ENCODE data around the gene KCNF1. TPM values are rescaled to one million over a fixed set of nuclear protein-coding genes. Genes with fewer than 3 reads are reported as not detected.
A peak's percentile ranks its signal among the peaks of the same experiment; 100 is the strongest.

Gene KCNF1
- total and polyA plus RNA-seq, 5 donors, result 0.45 to 0.76 (median 0.52) TPM

- intact Hi-C loops (cut with DNase I), result no loop called here
- H3K4me1 ChIP-seq (ENCODE audit: control insufficient read depth, insufficient read depth, low read length), result no peaks in the 10 kb centered on the region
- DNase-seq (no peak), ATAC-seq (no peak)
- 87% methylated on average over 6 of the region's 6 CpGs for WGBS
- no peaks in the 10 kb centered on the region for H3K9me3 ChIP-seq (ENCODE audit: control insufficient read depth, low read length)
- no peak overlapping the region for H3K27ac ChIP-seq (ENCODE audit: low read length)
- H3K4me3 ChIP-seq (ENCODE audit: low read length), result no peak overlapping the region
- H3K27me3 ChIP-seq (ENCODE audit: control insufficient read depth, insufficient read depth), result no peaks in the 10 kb centered on the region
These were observed 9.8 kb downstream of the KCNF1 start for GRCh38 chr2:10921525-10921924.

- intact Hi-C loops (cut with DNase I), result no loop called here
- 79% methylated on average over 20 of the region's 20 CpGs for WGBS
These were observed 10.7 kb downstream of the KCNF1 start for GRCh38 chr2:10922307-10923007.

GRCh38 chr2:10923008-10923375 is 11.3 kb downstream of the KCNF1 start:
- Histone ChIP-seq H3K4me3 (ENCODE audit: low read length) (no peak overlapping the region), H3K9me3 (ENCODE audit: control insufficient read depth, low read length) (no peaks in the 10 kb centered on the region), H3K4me1 (ENCODE audit: control insufficient read depth, insufficient read depth, low read length) (no peaks in the 10 kb centered on the region), H3K27me3 (ENCODE audit: control insufficient read depth, insufficient read depth) (no peaks in the 10 kb centered on the region), H3K27ac (ENCODE audit: low read length) (no peak overlapping the region)
- DNase-seq (no peak), ATAC-seq (no peak)
- WGBS, result 89% methylated on average over 7 of the region's 7 CpGs
- intact Hi-C loops (cut with DNase I), result no loop called here

More at GRCh38 chr2:10922307-10923007, 10.7 kb downstream of the KCNF1 start:
- DNase-seq (no peak), ATAC-seq (no peak)
- Histone ChIP-seq H3K4me3 (ENCODE audit: low read length) (no peak overlapping the region), H3K27me3 (ENCODE audit: control insufficient read depth, insufficient read depth) (no peaks in the 10 kb centered on the region), H3K4me1 (ENCODE audit: control insufficient read depth, insufficient read depth, low read length) (no peaks in the 10 kb centered on the region), H3K9me3 (ENCODE audit: control insufficient read depth, low read length) (no peaks in the 10 kb centered on the region), H3K27ac (ENCODE audit: low read length) (no peak overlapping the region)

- Histone ChIP-seq H3K27ac (ENCODE audit: low read length) (no peak overlapping the region), H3K27me3 (ENCODE audit: control insufficient read depth, insufficient read depth) (no peaks in the 10 kb centered on the region), H3K4me3 (ENCODE audit: low read length) (no peak overlapping the region), H3K9me3 (ENCODE audit: control insufficient read depth, low read length) (no peaks in the 10 kb centered on the region), H3K4me1 (ENCODE audit: control insufficient read depth, insufficient read depth, low read length) (no peaks in the 10 kb centered on the region)
- ATAC-seq (no peak), DNase-seq (no peak)
- 82% methylated on average over 6 of the region's 6 CpGs for WGBS
- intact Hi-C loops (cut with DNase I), result no loop called here
These were observed 12.2 kb downstream of the KCNF1 start for GRCh38 chr2:10923965-10924364.

- Histone ChIP-seq H3K4me1 (ENCODE audit: control insufficient read depth, insufficient read depth, low read length) (no peaks in the 10 kb centered on the region), H3K9me3 (ENCODE audit: control insufficient read depth, low read length) (no peaks in the 10 kb centered on the region), H3K4me3 (ENCODE audit: low read length) (no peak overlapping the region), H3K27ac (ENCODE audit: low read length) (no peak overlapping the region), H3K27me3 (ENCODE audit: control insufficient read depth, insufficient read depth) (no peaks in the 10 kb centered on the region)
- ATAC-seq (no peak), DNase-seq (no peak)
- intact Hi-C loops (cut with DNase I), result no loop called here
- WGBS, result 93% methylated on average over 5 of the region's 5 CpGs
These were observed 12.7 kb downstream of the KCNF1 start for GRCh38 chr2:10924441-10924840.

GRCh38 chr2:10924859-10925258 is 13.1 kb downstream of the KCNF1 start:
- ATAC-seq (no peak), DNase-seq (no peak)
- Histone ChIP-seq H3K9me3 (ENCODE audit: control insufficient read depth, low read length) (no peaks in the 10 kb centered on the region), H3K4me3 (ENCODE audit: low read length) (no peak overlapping the region), H3K4me1 (ENCODE audit: control insufficient read depth, insufficient read depth, low read length) (no peaks in the 10 kb centered on the region), H3K27ac (ENCODE audit: low read length) (no peak overlapping the region), H3K27me3 (ENCODE audit: control insufficient read depth, insufficient read depth) (no peaks in the 10 kb centered on the region)
- 74% methylated on average over 5 of the region's 5 CpGs for WGBS
- intact Hi-C loops (cut with DNase I), result no loop called here

- intact Hi-C loops (cut with DNase I), result no loop called here
- Histone ChIP-seq H3K9me3 (ENCODE audit: control insufficient read depth, low read length) (no peaks in the 10 kb centered on the region), H3K27me3 (ENCODE audit: control insufficient read depth, insufficient read depth) (no peaks in the 10 kb centered on the region), H3K27ac (ENCODE audit: low read length) (no peak overlapping the region), H3K4me3 (ENCODE audit: low read length) (no peak overlapping the region), H3K4me1 (ENCODE audit: control insufficient read depth, insufficient read depth, low read length) (no peaks in the 10 kb centered on the region)
- DNase-seq, result no peak
- 49% methylated on average over 15 of the region's 15 CpGs for WGBS
- no peak for ATAC-seq
These were observed 14.6 kb downstream of the KCNF1 start for GRCh38 chr2:10926191-10926820.

- 89% methylated on average over 12 of the region's 12 CpGs for WGBS
- intact Hi-C loops (cut with DNase I), result no loop called here
- no peak overlapping the region for H3K4me3 ChIP-seq (ENCODE audit: low read length)
- no peak for DNase-seq
- no peaks in the 10 kb centered on the region for H3K4me1 ChIP-seq (ENCODE audit: control insufficient read depth, insufficient read depth, low read length)
- no peaks in the 10 kb centered on the region for H3K9me3 ChIP-seq (ENCODE audit: control insufficient read depth, low read length)
- no peak overlapping the region for H3K27ac ChIP-seq (ENCODE audit: low read length)
- ATAC-seq, result no peak
- H3K27me3 ChIP-seq (ENCODE audit: control insufficient read depth, insufficient read depth), result no peaks in the 10 kb centered on the region
These were observed 19.2 kb downstream of the KCNF1 start for GRCh38 chr2:10930721-10931516.

- no peaks in the 10 kb centered on the region for H3K4me1 ChIP-seq (ENCODE audit: control insufficient read depth, insufficient read depth, low read length)
- intact Hi-C loops (cut with DNase I), result no loop called here
- H3K27ac ChIP-seq (ENCODE audit: low read length), result no peak overlapping the region
- H3K4me3 ChIP-seq (ENCODE audit: low read length), result no peak overlapping the region
- H3K27me3 ChIP-seq (ENCODE audit: control insufficient read depth, insufficient read depth), result no peaks in the 10 kb centered on the region
- H3K9me3 ChIP-seq (ENCODE audit: control insufficient read depth, low read length), result no peaks in the 10 kb centered on the region
- DNase-seq, result no peak
- no peak for ATAC-seq
- WGBS, result 89% methylated on average over 14 of the region's 14 CpGs
These were observed 20.0 kb downstream of the KCNF1 start for GRCh38 chr2:10931710-10932255.

GRCh38 chr2:10932345-10933151 is 20.8 kb downstream of the KCNF1 start:
- H3K4me3 ChIP-seq (ENCODE audit: low read length), result no peak overlapping the region
- WGBS, result 68% methylated on average over 17 of the region's 17 CpGs
- H3K27me3 ChIP-seq (ENCODE audit: control insufficient read depth, insufficient read depth), result no peaks in the 10 kb centered on the region
- H3K27ac ChIP-seq (ENCODE audit: low read length), result no peak overlapping the region
- peak in 1 of 2 donors; percentile 9 for ATAC-seq
- intact Hi-C loops (cut with DNase I), result no loop called here
- no peak for DNase-seq
- H3K9me3 ChIP-seq (ENCODE audit: control insufficient read depth, low read length), result no peaks in the 10 kb centered on the region
- no peaks in the 10 kb centered on the region for H3K4me1 ChIP-seq (ENCODE audit: control insufficient read depth, insufficient read depth, low read length)

Data from right cardiac atrium (tissue), 5 donors.